Adrenal gland (tissue), 5 donors: ENCODE measurements around the gene MFRP.

Experiments used
- POLR2A ChIP-seq, 2 donors: fragments of 450-650 bp; IDR thresholded peaks; one replicate each; pipeline ENCODE4 v1.6.1; 2017; ENCODE audit warnings: antibody characterized with exemption in 2 of 2, mild to moderate bottlenecking in 2 of 2, moderate library complexity in 1 of 2
- TF ChIP-seq, protein P1 (sequence below), 6 experiments: fragments of 450-650 bp in 4 of 6; fragments of 200-600 bp in 2 of 6; sonication (generic) in 1 of 6; IDR thresholded peaks; 1 replicate in 5 of 6; 2 replicates in 1 of 6; pipeline versions ENCODE4 v1.5.1 to v1.8.0; 2016 to 2021; ENCODE audit warnings: antibody characterized with exemption in 6 of 6, mild to moderate bottlenecking in 2 of 6, moderate library complexity in 1 of 6
- donor health status: DM: no; HTN: no; CAD: no.

DNA sequence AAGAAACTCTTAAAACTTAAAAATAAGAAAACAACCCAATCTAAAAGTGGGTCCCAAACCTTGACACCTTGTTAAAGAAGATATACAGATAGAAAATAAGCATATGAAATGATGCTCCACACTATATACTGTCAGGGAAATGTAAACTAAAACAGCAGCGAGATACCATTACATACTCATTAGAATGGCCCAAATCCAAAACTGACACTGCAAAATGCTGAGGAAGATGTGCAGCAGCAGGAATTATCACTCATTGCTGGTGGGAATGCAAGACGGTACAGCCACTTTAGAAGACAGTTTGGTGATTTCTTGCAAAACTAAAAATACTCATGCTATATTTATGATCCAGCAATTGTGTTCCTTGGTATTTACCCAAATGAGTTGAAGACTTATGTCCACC is 17.2 kb downstream of the MFRP start:
- TF ChIP-seq, protein P1, sequence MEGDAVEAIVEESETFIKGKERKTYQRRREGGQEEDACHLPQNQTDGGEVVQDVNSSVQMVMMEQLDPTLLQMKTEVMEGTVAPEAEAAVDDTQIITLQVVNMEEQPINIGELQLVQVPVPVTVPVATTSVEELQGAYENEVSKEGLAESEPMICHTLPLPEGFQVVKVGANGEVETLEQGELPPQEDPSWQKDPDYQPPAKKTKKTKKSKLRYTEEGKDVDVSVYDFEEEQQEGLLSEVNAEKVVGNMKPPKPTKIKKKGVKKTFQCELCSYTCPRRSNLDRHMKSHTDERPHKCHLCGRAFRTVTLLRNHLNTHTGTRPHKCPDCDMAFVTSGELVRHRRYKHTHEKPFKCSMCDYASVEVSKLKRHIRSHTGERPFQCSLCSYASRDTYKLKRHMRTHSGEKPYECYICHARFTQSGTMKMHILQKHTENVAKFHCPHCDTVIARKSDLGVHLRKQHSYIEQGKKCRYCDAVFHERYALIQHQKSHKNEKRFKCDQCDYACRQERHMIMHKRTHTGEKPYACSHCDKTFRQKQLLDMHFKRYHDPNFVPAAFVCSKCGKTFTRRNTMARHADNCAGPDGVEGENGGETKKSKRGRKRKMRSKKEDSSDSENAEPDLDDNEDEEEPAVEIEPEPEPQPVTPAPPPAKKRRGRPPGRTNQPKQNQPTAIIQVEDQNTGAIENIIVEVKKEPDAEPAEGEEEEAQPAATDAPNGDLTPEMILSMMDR (IDR thresholded peaks at IDR 0.05), result no peak
- TF ChIP-seq POLR2A (IDR thresholded peaks at IDR 0.05), result no peak
